Gastroesophageal sphincter (tissue), 3 donors: ENCODE measurements around the gene SMTNL1.

Source experiments
- POLR2A ChIP-seq, 2 donors: fragments of 450-650 bp; IDR thresholded peaks; one replicate each; pipeline ENCODE4 v1.6.1; 2017; ENCODE audit warnings: antibody characterized with exemption in 2 of 2, mild to moderate bottlenecking in 2 of 2, moderate library complexity in 1 of 2
- TF ChIP-seq, protein P1 (sequence below), 4 experiments: fragments of 200-600 bp in 2 of 4; fragments of 450-650 bp in 2 of 4; sonication (generic) in 1 of 4; IDR thresholded peaks; one replicate each; pipeline ENCODE4 v1.5.1; 2017 to 2019; ENCODE audit warnings: antibody characterized with exemption in 4 of 4, mild to moderate bottlenecking in 2 of 4, moderate library complexity in 2 of 4

DNA sequence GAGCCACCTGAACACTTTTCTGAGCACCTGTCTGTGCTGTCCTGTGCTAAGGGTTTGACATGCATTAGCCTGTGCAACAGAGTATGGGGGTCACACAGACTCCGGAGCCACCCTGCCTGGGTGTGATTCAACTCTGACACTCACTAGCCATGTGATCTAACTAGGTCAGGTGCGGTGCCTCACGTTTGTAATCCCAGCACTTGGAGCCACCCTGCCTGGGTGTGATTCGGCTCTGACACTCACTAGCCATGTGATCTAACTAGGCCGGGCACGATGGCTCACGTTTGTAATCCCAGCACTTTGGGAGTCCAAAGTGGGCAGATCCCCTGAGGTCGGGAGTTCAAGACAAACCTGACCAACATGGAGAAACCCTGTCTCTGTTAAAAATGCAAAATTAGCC lies 18.6 kb downstream of the SMTNL1 start:
- TF ChIP-seq, protein P1, sequence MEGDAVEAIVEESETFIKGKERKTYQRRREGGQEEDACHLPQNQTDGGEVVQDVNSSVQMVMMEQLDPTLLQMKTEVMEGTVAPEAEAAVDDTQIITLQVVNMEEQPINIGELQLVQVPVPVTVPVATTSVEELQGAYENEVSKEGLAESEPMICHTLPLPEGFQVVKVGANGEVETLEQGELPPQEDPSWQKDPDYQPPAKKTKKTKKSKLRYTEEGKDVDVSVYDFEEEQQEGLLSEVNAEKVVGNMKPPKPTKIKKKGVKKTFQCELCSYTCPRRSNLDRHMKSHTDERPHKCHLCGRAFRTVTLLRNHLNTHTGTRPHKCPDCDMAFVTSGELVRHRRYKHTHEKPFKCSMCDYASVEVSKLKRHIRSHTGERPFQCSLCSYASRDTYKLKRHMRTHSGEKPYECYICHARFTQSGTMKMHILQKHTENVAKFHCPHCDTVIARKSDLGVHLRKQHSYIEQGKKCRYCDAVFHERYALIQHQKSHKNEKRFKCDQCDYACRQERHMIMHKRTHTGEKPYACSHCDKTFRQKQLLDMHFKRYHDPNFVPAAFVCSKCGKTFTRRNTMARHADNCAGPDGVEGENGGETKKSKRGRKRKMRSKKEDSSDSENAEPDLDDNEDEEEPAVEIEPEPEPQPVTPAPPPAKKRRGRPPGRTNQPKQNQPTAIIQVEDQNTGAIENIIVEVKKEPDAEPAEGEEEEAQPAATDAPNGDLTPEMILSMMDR (IDR thresholded peaks at IDR 0.05): no peak
- TF ChIP-seq POLR2A (IDR thresholded peaks at IDR 0.05): no peak
